GM18520 (cell line): ENCODE data around the gene DHODH.

Source experiments
- ATAC-seq: cut with Tn5 transposase; IDR thresholded peaks from one replicate; pipeline ENCODE4 v1.9.1; 2021; ENCODE audit not compliant: unreplicated experiment

Gene DHODH

DNA sequence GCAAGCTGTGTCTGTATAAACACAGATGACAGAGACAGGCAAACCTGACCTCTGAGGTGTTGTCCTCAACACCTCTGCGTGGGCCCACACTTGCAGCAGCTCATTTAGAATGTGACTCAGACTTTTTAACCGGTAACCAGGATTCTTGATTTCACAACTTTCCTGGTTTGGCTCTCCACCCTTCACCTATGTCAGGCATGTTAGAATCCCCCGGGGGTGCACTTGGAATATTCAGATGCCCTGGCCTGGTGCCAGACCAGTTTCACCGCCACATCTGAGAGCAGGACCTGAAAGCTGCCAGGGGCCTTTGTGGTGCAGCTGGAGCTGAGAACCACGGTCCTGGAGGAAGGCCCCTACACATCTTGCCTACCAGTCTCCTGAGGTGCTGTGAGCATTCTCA is 4.8 kb downstream of the DHODH start:
- no peak for ATAC-seq

DNA sequence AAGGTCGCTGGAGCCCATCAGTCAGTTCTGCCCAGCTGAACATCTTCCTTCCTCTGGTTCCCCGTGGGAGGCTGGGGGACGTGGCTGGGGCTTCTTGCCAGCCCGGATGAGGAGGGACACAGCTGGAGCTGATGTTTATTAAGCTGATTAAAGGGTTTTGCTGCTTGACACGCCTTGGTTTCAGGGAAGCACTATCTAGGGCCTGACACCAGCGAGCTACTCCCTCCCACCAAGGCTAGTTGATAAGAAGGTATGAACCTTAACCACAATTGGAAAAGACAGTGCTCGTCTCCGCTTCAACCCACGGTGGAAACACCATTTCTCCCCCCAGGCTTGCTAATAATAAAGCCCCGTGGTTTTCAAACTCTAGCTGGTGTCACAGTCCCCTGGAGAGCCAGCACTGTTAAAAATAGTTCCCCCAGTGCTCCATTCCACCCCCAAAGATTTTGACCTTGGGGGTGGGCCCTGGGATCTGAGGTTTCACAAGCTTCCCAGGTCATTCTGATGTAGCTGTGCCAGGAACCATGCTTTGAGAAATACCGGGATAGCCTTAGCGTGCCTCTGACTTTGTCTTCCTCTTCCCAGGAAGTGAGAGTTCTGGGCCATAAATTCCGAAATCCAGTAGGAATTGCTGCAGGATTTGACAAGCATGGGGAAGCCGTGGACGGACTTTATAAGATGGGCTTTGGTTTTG is 5.5 kb downstream of the DHODH start:
- no peak for ATAC-seq

DNA sequence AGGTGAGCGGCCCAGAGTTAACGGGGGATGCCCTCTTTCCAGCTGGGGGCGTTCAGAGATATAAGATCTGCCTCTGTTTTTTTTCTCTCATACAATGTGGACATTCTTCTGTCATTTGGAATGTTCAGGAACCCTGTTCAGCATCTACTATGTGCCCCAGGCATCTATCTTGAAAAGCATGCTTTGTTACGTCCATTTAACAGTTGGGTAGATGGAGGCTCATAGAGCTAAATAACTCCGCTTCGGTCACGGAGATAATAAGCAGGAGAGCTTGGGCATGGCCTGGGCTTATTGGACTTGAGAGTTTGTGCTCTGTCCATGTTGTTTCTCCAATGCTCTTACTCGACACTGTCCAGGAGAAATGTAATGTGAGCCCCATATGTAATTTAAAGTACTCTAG is 6.1 kb downstream of the DHODH start:
- no peak for ATAC-seq

DNA sequence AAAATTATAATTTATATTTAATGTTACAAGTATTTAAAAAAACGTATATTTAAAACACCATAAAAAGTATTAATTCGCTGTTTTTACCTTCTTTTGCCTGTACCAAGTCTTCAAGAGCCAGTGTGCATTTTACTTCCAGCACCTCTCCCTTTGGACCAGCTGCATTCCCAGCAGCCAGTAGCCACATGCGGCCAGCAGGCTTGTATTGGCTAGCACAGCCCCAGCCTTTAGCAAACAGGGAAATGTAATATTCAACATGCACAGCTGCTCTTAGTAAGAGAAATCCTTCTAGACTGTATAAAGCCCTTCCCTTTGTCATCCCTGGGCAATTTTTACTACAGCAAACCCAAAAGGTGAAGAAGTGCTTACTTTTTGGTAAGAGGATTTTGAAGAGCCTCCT is 6.6 kb downstream of the DHODH start:
- no peak for ATAC-seq

DNA sequence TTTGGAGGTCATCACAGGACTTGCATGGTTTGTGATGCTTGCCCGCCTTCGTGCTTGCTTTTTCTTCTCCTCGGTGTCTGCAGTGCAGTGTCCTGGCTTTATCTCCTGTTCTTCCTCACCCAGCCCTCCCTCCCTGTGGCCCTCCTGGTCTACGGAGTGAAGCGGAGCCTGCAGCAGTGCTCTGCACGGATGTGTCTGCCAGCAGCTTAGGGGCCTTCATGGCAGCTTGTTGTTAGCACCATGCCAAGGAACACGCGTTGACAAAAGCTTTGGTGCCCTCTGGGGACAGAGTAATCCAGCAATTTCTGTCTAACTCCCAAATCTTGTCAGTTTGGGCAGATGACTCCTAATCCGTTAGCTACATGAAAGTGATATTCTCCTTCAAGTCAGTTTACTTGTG is 9.9 kb downstream of the DHODH start:
- no peak for ATAC-seq

DNA sequence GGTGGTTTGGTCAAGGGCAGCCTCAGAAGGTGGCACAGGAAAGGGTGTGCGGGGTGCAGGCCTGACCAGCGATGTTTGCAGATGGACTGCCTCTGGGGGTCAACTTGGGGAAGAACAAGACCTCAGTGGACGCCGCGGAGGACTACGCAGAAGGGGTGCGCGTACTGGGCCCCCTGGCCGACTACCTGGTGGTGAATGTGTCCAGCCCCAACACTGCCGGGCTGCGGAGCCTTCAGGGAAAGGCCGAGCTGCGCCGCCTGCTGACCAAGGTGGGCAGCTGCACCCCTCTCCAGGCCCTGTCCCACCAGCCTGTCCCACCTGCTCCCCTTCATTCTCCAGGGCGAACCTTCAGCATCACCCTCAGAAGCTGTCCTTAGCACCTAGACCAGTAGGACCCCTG is 12.5 kb downstream of the DHODH start:
- no peak for ATAC-seq

DNA sequence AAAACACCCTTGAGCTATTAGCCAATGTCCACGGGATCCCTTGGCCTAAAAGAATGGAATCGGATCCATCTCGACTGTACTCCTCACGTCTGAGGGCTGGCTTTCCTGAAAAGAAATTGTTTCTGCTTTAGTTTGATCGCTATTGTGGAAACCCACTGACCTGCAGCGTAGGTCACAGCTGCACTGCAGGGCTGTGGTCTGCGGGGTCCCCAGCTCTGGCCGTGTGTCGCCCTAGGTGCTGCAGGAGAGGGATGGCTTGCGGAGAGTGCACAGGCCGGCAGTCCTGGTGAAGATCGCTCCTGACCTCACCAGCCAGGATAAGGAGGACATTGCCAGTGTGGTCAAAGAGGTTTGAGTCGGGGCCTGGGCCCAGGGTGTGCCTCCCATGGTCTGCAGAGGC is 13.6 kb downstream of the DHODH start:
- no peak for ATAC-seq

DNA sequence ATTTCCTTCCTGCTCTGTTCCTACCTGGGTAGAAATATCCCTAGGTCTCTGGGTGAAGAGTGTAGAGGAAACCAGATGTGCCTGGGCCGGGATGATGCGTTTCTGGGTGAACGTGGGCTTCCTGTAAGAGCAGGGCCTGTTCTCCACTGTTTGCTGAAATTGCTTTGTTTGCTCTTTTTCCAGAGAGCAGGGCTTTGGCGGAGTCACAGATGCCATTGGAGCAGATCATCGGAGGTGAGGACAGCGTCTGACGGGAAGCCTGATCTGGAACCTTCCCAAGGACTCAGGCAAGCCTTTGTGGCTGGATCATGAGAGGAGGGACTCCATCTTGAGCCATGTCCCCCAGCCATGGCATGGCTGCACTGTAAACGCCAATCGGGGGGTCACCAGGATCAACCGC is 15.4 kb downstream of the DHODH start:
- no peak for ATAC-seq

DNA sequence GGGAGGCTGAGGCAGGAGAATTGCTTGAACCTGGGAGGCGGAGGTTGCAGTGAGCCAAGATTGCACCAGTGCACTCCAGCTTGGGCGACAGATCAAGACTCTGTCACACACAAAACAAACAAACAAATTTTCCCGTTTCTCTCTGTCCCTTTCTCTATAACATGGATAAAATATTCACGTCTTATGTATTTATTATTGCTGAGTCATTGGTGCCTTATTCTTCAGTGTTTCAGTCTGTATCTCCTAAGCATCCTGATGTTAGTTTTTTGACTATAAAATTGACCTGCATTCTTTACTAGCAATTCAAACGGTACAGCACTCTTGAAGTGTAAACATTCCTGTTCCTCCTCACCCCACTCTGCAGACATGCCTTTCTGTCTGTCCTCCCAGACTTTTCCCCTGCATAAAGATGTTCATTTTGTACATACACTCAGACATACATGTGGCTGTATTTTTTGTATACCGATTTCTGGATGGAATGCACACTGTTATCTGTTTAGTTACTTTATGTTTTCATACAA is 16.4 kb downstream of the DHODH start:
- ATAC-seq: no peak

DNA sequence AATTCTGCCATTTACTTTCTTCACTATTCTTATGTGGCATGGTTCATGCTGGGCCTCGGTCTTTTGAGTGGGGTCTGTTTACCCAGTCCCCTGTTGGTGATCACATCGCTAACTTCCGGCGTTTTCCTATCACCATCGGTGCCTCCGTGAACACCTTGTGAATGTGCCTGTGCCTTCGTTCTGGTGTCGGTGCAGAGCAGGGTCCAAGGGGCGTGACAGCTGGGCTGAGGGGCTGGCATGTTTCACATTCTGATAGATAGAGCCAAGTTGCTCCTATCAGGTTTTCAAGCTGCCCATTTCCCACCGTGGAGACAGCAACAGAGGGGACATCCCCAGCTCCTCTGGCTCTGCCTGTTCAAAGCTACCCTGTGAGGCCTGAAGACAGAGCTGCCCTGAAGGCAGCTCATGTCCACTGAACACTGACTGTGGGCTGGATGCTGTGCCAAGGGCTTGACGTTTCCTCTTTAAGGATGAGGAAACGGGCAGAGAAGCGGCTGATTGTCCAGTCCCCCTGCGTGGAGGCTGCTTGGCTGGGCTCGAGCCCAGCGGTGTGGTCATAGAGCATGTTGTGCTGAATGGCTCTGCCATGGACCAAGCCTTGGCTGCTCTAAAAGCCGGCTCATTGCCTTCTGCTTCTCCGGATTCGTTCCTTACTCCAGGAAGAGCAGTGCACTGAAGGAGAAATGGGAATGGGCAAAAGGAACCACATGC is 17.0 kb downstream of the DHODH start:
- ATAC-seq: no peak

DNA sequence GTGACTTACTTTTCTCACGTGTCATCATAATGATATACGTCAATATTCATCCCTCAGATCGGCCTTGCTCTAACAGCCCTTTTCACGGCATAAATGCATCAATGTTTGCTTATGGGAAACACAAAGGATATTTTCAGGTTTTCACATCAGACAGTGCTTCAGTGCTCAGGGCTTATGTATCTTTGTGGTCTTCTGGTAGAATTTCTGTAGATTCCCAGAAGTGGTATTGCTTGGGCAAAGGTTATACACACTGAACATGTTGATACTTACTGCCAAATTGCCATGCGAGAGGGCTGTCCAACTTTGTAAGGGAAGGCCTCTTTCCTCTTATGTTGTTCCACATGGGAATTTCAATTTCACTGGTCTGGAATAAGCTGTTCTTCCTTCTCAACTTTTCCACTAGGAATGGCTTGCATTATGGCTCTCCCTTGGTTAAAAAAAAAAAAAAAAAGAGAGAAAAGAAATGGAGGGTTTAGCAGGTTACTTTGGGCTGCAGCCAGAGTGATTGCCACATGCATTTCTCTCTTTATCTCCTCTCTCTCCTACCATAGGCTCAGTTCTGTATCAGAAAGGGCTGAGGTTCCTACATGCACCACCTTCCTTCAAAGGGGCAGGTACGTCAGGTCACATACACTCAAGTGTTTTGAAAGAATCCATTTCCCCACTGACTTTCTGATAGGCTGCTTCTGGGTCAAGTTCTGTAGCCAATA is 19.3 kb downstream of the DHODH start:
- ATAC-seq: no peak

DNA sequence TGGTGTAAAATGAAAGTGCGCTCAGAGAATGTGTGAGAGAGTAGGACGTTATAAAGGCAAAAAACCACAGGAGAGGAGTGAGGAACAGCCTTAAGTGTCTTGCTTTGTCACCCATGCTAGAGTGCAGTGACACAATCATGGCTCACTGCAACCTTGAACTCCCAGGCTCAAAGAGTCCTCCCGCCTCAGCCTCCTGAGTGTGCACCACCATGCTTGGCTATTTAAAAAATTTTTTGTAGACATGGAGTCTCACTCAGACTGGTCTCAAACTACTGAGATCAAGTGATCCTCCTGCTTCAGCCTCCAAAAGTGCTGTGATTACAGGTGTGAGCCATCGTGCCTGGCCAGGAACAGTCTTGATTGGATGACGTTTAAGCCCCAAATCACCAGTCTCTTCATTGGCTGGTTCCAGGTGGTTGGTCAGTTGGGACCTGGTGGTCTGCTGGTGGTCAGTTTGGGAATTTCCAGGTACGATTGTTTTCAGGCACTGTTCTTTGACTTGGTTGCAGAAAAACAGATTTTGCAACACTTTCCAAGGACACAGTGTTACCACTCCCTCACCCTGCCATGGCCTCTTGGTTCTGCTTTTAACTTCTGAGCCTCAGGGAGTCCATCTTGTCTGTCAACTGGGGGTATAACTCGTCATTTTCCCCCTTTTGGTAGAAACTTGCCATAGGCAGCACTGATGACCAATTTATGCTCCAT is 21.2 kb downstream of the DHODH start:
- no peak for ATAC-seq

DNA sequence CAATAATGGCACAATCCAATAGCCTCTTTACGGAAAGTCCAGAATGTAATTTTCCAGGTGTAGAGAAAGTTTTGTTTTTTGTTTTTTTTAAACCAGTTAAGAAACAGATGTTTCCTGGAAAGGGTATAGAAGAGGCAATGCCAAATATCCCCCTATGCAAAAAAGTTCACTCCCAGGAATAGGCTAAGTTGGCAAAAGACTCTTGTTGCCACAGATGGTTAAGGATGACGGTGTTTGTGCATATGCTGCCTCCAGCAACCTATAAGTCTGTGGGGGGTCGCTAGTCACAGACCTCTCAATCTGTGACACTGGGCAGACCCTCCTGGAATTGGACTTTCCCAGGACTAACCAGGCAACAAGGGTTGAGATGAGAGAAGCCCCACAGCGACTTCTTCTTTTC is 24.9 kb downstream of the DHODH start:
- ATAC-seq: no peak

DNA sequence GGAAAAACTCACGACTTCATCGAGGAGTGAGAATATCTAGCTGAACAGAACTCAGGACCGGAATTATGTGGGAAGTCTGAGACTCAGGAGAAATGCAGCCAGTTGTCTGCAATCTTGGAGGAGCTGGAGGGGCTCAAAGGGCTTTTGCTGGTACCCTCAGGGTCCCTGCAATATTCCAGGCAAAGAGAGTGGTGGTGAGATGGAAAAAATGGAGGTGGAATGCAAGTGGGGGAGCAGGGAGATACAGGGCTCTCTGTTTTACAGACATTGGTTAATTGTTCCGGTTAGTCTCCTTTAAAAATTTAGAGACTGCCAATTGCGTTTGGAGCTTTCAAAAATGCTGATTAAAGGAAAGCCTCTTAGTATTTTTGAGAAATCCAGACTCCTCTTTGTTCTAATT is 27.6 kb downstream of the DHODH start:
- ATAC-seq: no peak

DNA sequence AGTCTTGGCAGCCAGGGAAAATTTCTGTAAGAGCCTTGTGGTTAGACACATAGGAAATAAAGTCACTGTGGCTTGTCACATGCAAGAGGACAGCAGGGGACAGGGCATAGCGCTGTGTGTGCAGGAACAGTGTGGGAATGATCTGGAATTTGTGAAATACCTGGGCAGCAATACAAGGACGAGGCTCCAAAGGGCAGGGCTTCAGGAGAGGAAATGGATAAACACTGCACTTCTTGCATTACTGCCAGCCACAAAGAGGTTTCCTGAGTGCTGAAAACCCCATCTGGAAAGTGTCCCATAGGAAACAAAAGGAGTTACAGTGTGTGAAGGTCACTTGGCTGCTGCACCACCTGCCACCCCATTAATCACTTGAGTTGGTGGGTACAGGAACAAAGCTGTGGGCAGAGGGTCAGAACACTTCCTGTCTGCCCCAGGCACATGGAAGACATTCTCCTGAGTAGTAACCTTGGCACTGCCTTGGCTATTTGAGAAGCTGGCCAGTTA is 33.7 kb downstream of the DHODH start:
- no peak for ATAC-seq

DNA sequence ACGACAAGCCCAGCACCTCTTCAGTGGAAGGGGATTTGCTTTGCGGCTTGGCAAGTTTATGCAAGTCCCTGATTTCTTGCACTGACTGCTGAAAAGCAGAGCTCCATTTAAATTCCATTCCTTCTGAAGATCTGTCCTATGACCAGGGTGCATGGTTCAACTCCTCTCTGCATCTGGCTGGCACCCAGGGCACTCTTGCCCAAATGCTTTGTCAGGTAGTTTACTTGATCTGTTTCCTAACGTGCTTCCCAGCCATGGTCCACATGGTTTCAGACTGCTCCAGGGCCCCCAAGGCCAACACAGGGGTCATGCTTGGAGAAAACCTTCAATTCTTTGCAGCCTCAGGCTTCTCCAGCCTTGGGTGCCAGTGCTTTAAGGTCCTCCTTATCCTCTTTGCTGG is 34.5 kb downstream of the DHODH start:
- no peak for ATAC-seq

DNA sequence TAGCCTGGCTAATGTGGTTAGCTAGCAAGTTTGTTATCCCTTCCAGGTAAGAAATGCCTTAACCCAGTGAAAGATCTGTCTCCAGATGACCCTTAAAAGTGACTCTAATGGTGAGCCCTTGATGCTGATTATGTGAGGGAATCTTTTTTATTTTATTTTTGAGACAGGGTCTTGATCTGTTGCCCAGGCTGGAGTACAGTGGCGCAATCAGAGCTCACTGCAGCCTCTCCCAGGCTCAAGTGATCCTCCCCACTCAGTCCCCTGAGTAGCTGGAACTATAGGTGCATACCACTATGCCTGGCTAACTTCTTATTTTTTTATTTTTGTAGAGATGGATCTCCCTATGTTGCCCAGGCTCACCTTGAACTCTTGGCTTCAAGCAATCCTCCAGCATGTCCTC is 35.0 kb downstream of the DHODH start:
- no peak for ATAC-seq

DNA sequence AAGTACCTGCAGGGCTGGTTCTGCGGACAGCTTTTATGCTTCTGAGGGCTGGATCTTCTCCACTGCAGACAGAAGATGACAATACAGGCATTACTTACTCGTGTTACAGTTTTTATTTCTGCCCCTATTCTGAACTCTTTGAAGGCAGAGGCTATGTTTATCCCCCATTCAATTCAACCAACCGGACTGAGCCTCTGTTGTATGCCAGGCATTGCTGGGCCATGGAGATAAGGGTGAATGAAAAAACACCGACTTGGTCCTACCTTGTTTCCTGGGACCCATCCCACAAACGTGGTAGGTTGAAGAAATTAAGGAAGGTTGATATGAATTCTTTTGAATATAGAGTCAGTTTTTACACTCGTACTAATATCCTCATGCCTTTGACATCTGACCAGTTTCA is 35.8 kb downstream of the DHODH start:
- no peak for ATAC-seq

DNA sequence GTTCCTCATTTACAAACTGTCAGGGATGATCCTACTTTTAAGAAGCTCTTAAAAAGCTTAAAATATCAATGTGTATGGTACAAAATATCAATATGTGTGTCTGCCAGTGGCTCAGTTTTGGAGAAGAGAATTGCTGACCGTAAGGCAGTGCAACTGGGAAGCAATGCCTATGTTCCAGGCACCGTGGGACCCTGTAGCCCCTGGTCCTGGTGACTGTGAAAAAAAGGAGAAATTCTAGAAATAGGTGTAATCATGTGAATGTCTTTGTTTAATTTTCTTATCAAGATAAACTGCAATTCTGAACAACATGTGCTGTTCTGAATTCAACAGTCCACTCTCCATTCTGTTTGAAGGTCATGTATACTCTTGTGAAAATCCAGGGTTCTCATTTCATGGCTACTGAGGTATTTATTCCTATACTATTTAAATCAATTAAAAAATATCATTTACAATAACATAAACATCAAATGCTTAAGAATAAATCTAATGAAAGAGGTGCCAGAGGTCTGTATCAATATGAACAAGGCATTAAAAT is 36.3 kb downstream of the DHODH start:
- ATAC-seq: no peak

DNA sequence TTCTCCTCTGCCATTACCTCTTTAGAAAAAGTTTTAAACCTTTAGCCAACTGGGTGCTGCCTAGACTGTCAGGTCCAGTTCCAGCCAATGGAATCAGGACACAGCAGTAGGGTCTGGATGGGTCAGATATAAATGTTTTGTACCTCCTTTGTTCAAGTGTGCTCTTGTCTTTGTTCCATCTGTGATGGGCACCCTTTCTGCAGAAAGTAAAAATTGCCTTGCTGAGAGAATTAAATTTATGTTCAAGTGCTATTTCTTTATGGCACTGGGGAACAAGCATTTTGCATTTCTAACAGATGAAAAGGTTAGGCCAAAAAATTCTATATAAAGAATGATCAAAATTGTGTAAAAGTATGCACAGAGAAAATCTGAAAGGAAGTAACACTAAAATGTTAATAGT is 40.6 kb downstream of the DHODH start:
- no peak for ATAC-seq
